K562 (cell line): ENCODE results near the gene ALOXE3. TPM values are rescaled to one million over a fixed set of nuclear protein-coding genes. Genes with fewer than 3 reads are reported as not detected.

Experiments used
- ARID1B ChIP-seq: fragments of 450-650 bp; IDR thresholded peaks from 2 replicates; pipeline ENCODE4 v1.6.1; 2016; ENCODE audit warnings: antibody characterized with exemption, mild to moderate bottlenecking, inconsistent platforms
- CREBBP ChIP-seq: IDR thresholded peaks from one replicate; pipeline ENCODE4 v1.6.1; 2012; ENCODE audit warnings: low read depth, mild to moderate bottlenecking, control low read depth, inconsistent platforms, low read length
- EGR1 ChIP-seq: fragments of 450-650 bp; conservative IDR thresholded peaks from 2 replicates; pipeline ENCODE4 v1.6.1; 2017; ENCODE audit warnings: mild to moderate bottlenecking
- ELF4 ChIP-seq: fragments of 450-650 bp; formaldehyde crosslinking; IDR thresholded peaks from 2 replicates; pipeline ENCODE4 v1.4.0; 2022; ENCODE audit warnings: missing genetic modification characterization
- ETV1 ChIP-seq: fragments of 450-650 bp; conservative IDR thresholded peaks from 2 replicates; pipeline ENCODE4 v1.6.1; 2016; ENCODE audit warnings: missing genetic modification characterization, control low read depth, low read depth, missing compliant biosample characterization
- FOXK2 ChIP-seq, 2 experiments: fragments of 450-650 bp; IDR thresholded peaks in 1 of 2; conservative IDR thresholded peaks in 1 of 2; 2 replicates each; pipeline ENCODE4 v1.6.1; 2016; ENCODE audit warnings: low read depth in 2 of 2, mild to moderate bottlenecking in 1 of 2
- KHSRP ChIP-seq: fragments of 450-650 bp; IDR thresholded peaks from 2 replicates; pipeline ENCODE4 v1.6.1; 2017
- NFATC3 ChIP-seq: fragments of 450-650 bp; IDR thresholded peaks from 2 replicates; pipeline ENCODE4 v1.6.1; 2017; ENCODE audit warnings: mild to moderate bottlenecking
- NR0B1 ChIP-seq: fragments of 450-650 bp; IDR thresholded peaks from one replicate; pipeline ENCODE4 v1.6.1; 2018; ENCODE audit warnings: mild to moderate bottlenecking, moderate library complexity; ENCODE audit not compliant: partially characterized antibody
- POLR2H ChIP-seq: IDR thresholded peaks from 2 replicates; pipeline ENCODE4 v1.6.1; 2016; ENCODE audit warnings: missing genetic modification characterization, low read depth, mild to moderate bottlenecking, control low read depth, missing compliant biosample characterization, moderate library complexity
- RNF219 ChIP-seq: fragments of 250-450 bp; sonication (Bioruptor Pico); IDR thresholded peaks from 2 replicates; pipeline ENCODE4 v1.5.0; 2022; ENCODE audit warnings: mild to moderate bottlenecking
- SETDB1 ChIP-seq: IDR thresholded peaks from one replicate; pipeline ENCODE4 v1.6.1; 2012; ENCODE audit warnings: low read length, control low read depth, inconsistent platforms
- SMAD1 ChIP-seq: fragments of 150-350 bp; IDR thresholded peaks from 2 replicates; pipeline ENCODE4 v1.6.1; 2014; ENCODE audit warnings: low read length, low read depth; ENCODE audit not compliant: partially characterized antibody
- SMAD2 ChIP-seq: fragments of 150-350 bp; IDR thresholded peaks from 2 replicates; pipeline ENCODE4 v1.6.1; 2014; ENCODE audit warnings: low read depth, mild to moderate bottlenecking, low read length
- SRSF3 ChIP-seq: fragments of 200-400 bp; formaldehyde crosslinking; IDR thresholded peaks from 2 replicates; pipeline ENCODE4 v1.6.1; 2016; ENCODE audit warnings: mild to moderate bottlenecking, low read length, moderate library complexity; ENCODE audit not compliant: insufficient read depth
- STAG1 ChIP-seq: sonication (generic); formaldehyde crosslinking; IDR thresholded peaks from 2 replicates; pipeline ENCODE4 v1.5.0; 2020; ENCODE audit warnings: missing genetic modification reagents, borderline replicate concordance
- SUPT5H ChIP-seq: fragments of 450-650 bp; IDR thresholded peaks from 2 replicates; pipeline ENCODE4 v1.6.1; 2016
- TAF9B ChIP-seq: fragments of 450-650 bp; IDR thresholded peaks from 2 replicates; pipeline ENCODE4 v1.6.1; 2018; ENCODE audit warnings: mild to moderate bottlenecking; ENCODE audit not compliant: partially characterized antibody
- TCF7 ChIP-seq: sonication (generic); IDR thresholded peaks from 2 replicates; pipeline ENCODE4 v1.6.1; 2016; ENCODE audit warnings: antibody characterized with exemption, borderline replicate concordance
- ZBTB8A ChIP-seq: fragments of 450-650 bp; IDR thresholded peaks from 2 replicates; pipeline ENCODE4 v1.6.1; 2018; ENCODE audit warnings: mild to moderate bottlenecking, moderate library complexity; ENCODE audit not compliant: partially characterized antibody
- ZC3H11A ChIP-seq: IDR thresholded peaks from 2 replicates; pipeline ENCODE4 v1.6.1; 2012; ENCODE audit warnings: low read depth, low read length, improper control_type of control experiment
- ZKSCAN3 ChIP-seq: fragments of 250-450 bp; sonication (Bioruptor Pico); IDR thresholded peaks from 2 replicates; pipeline ENCODE4 v1.4.0; 2020
- ZNF165 ChIP-seq: fragments of 250-450 bp; sonication (Bioruptor Pico); IDR thresholded peaks from 2 replicates; pipeline ENCODE4 v1.4.0; 2020; ENCODE audit warnings: borderline replicate concordance
- ZNF212 ChIP-seq: fragments of 450-650 bp; formaldehyde crosslinking; IDR thresholded peaks from 2 replicates; pipeline ENCODE4 v1.4.0; 2020; ENCODE audit warnings: mild to moderate bottlenecking
- ZNF274 ChIP-seq: IDR thresholded peaks from 2 replicates; pipeline ENCODE4 v1.6.1; 2011; ENCODE audit warnings: low read depth, mild to moderate bottlenecking, low read length, moderate library complexity, borderline replicate concordance
- ZNF282 ChIP-seq: sonication (generic); formaldehyde crosslinking; IDR thresholded peaks from 2 replicates; pipeline ENCODE4 v1.8.1; 2023; ENCODE audit warnings: missing genetic modification reagents
- ZNF311 ChIP-seq: fragments of 250-450 bp; sonication (Bioruptor Pico); IDR thresholded peaks from 2 replicates; pipeline ENCODE4 v1.4.0; 2020; ENCODE audit warnings: mild to moderate bottlenecking, moderate library complexity
- ZNF354B ChIP-seq: fragments of 250-450 bp; sonication (Bioruptor Pico); IDR thresholded peaks from 2 replicates; pipeline ENCODE4 v1.4.0; 2020
- polyA plus RNA-seq, 8 experiments: library from polyadenylated mRNA; depleted of rRNA in 4 of 8; stranded (reverse) in 5 of 8; unstranded in 3 of 8; fragments of >200 nt; fragmentation: Nextera tagmentation in 2 of 8; fragmentation: Illumina TruSeq in 1 of 8; extraction: Ambion mirVana in 2 of 8; extraction: Trizol in 1 of 8; gene quantifications; 2 replicates each; pipeline versions ENCODE4 v1.2.1 to v1.2.3, GENCODE V29; 2011 to 2014; ENCODE audit warnings: inconsistent platforms in 1 of 8, missing spikeins in 1 of 8
- total RNA-seq, 7 experiments: library from RNA; depleted of rRNA in 6 of 7; stranded (reverse); fragments of >200 nt in 6 of 7; fragmentation: Illumina TruSeq in 2 of 7; extraction: Trizol in 2 of 7; gene quantifications; 2 replicates each; pipeline versions ENCODE4 v1.2.1 to v1.2.3, GENCODE V29; 2011 to 2021; ENCODE audit warnings: low replicate concordance in 1 of 7

The ALOXE3 gene
- total and polyA plus RNA-seq, 9 of the 15 experiments (the other 6 are each of a cell fraction or from before 2014, with no cell fraction given), result 0.04 TPM; not detected in 8

GRCh38 chr17:8156246-8156992, 38.1 kb upstream of the ALOXE3 start (continued):
- TF ChIP-seq TAF9B (peak; percentile 95), NFATC3 (no peak), EGR1 (peak; percentile 99), SMAD2 (no peak), ZNF274 (no peak), KHSRP (no peak), ZKSCAN3 (CRISPR knock-in tag) (no peak), ELF4 (CRISPR knock-in tag) (peak; percentile 56; the same call in 1 of the 2 replicates), ZNF282 (CRISPR knock-in tag) (no peak), FOXK2 (conservative IDR thresholded peaks at IDR 0.05 in 1 of 2, IDR thresholded peaks at IDR 0.05 in 1 of 2; ENCODE audit: low read depth in 2 of 2) (peak; percentile 98), NR0B1 (no peak), ZNF354B (CRISPR knock-in tag) (no peak), SRSF3 (no peak), ZC3H11A (no peak; the same call in 1 of the 2 replicates), ZBTB8A (no peak), ETV1 (tag) (no peak), ARID1B (no peak), SMAD1 (no peak), ZNF212 (CRISPR knock-in tag) (no peak), SETDB1 (no peak), TCF7 (0 out of 2 replicates have a peak, but pooled peaks have one; percentile 39), ZNF311 (CRISPR knock-in tag) (no peak), RNF219 (CRISPR knock-in tag) (no peak), CREBBP (no peak), ZNF165 (CRISPR knock-in tag) (no peak), STAG1 (CRISPR knock-in tag) (no peak), SUPT5H (no peak; the same call in 1 of the 2 replicates), POLR2H (no peak)
